HG03520 (cell line): Measurements from ENCODE around the gene COLEC12.
"Not testable (repeated sequence)": the region's sequence is repeated elsewhere in the genome, so short reads cannot be mapped to it uniquely, and the experiment has no call there.

Experiments
- ATAC-seq: cut with Tn5 transposase; IDR thresholded peaks from one replicate; pipeline ENCODE4 v1.9.1; 2021; ENCODE audit warnings: mild to moderate bottlenecking, moderate library complexity; ENCODE audit not compliant: unreplicated experiment

The COLEC12 gene

DNA sequence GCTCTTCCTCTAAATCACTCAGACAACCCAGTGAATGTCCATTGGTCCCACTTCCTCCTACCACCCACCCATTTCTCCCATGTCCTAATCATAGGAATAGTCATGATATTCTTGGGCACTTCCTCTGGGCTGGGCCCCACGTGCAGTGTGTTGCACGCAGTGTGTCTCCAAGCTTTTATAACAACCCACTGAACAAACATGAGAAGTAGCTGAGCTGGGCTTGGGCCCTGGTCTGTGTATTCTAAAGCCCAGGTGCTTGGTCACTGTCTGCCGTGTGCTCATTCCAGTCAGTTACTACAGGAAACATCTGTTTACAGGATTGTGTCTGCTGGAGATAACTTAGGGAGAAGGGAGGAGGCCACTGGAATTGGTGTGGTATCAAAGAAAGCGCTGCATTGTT lies 168.5 kb downstream of the COLEC12 start:
- no peak for ATAC-seq

DNA sequence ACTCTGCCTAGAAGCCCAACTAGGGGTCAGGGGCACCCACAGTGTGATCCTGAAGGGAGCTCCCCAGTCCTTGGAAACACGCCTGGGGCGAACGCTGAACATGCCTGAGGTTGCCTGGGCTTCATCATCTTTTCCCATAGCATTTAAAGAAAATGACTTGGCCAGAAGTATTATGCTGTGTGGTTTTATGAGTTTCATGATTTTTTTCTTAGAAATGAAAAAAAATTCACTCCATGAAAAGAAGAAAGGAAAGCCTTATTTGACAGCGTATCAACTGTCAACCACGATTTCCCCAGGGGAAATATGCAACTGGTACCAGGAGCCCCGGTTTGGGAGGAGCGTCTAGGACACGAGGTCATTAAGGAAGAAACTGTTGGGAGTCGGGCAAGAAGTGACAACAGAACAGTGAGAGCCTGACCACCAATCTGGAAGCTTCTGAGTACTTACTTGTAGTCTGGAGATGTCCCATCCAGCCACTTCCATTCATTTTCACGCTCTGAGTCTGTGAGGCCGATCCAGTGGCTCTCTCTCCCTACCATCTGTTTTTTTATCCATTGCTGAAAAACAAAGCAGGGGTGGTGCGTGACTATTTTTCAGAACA lies 169.2 kb downstream of the COLEC12 start:
- ATAC-seq, result no peak

DNA sequence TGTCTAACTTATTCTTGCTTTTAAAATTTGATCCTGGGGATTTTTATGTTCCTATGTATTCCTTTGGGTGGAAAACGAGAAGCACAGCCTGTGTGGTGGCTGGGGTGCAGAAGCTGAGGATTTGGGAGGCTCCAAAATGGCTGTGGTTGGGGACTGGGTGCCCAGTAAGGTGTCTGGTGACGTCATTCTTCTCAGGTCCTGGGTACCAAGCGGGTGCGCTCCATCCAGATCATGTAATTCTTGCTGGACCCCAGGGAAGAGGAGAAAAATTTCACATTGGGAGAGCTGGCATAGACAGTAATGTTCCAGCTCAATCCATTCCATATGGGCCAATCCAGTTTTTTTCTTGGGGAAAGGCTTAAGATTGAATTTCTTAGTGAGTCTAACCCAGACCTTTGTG lies 171.6 kb downstream of the COLEC12 start:
- no peak for ATAC-seq

DNA sequence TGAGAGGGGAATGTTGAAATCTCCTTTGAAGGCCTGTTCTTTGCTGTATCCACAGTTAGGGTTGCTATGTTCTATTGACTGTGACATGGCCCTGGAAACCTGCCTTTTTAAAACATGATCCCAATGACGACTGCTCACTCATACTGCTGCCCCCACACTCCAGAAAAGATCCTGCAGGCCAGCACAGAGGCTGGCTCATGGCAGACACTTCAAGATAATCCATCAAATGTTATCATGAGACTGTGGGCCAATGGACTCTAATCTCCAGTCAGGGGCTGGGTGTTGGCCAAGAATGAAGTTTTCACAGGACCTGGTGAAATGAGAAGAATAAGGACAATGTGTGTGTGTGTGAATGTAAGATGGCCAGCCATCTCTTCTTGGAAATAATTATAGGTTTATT lies 173.7 kb downstream of the COLEC12 start:
- ATAC-seq, result no peak

DNA sequence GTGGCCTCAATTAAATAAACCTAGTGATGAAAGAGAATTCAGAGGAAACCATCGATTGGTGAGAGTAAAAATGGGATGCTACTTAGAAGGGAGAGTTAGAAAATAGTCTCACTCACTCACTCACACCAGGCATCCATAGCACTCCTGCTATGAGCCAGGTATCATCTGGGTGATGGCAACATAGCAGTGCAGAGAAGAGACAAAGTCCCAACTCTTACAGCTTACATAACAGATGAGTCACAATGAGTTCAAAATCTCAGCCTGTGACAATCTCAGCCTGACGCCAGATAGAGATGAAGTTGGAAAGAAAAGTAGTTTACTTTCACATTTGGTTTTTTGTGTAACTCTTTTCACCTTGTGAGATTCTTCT lies 177.3 kb downstream of the COLEC12 start:
- ATAC-seq, result no peak

DNA sequence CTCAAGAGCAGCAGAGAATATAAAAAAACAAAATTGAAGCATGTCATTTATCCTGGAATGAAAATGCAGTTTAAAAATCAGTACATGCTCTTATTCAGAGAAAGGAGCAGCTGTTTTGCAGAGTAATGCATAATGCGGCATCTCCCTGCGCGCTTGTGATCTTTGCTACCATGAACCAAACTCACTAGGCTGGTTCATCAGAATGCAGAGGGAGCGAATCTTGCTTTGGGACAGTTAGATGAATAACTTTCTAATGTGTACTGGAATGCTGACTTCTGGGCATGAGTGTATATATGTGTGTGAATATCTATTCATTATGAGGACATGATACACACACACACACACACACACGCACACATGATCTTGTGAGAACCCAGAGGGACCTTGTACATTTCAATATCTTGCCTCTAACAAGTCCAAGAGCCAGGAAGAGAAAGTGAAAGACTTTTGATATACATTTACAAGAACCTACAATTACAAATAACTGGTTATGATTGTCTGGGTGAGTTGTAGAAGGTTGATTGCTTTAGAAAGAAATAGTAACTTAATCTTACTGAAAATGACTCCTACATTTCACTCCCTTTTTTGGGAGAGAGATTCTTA lies 178.5 kb downstream of the COLEC12 start:
- no peak for ATAC-seq

DNA sequence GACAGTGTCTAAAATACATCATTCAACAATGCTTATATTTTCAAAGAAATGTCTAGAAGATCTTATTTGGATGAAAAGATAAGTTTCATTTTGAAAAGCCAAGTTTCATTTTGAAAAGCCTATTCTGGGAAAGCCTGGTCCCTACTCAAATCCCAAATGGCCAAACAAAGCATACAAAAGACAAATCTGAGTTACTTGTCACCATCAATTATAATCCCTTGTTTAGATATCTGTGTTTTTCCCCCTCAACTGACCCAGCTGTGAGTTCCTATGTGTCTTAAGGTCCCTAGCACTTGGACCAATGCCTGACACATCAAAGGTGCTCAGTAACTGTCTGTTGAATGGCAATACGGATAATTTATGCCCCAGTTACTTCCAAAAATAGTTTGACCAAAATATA lies 180.3 kb downstream of the COLEC12 start:
- ATAC-seq, result no peak

DNA sequence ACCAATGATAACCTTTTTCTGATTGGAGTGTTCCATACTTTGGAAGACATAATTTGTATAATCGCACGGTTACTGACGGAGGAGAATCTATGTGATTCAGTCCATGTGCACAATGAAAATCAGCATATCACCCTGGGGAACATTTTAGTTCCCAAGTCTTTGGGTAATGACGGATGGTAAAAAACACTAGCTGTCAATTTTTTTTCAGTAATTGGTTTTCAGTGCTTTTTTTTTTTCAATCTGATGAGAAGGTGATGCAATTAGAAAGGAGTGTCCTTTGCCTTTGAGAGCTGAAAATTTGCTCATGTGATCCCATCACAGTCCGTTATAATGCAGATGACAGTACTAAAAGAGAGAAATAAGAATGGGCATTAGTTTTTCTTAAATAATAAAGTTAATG lies 180.8 kb downstream of the COLEC12 start:
- ATAC-seq, result no peak

DNA sequence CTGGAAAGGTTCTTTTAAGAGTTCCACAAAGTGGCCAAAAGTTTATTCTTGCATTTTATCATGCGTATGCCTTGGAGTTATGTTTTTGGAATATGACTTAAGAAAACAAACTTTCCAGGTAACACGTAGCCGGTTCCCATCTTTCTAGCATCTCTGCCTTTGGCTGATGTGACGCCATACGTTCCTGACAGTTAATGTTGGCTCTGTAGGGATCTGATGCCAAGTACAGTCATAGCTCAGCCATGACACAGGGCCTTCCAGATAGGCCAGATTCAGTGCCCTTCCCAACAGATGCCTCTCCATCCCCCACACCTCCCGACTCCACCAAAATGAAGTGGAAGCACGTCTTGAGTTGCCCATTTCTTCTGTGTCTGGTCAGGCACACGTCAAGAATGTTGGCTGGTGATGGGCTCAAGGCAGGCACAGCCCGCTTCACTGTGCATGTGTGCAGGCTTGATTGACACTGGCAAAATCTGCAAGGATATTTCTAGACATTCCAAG lies 181.7 kb downstream of the COLEC12 start:
- no peak for ATAC-seq

DNA sequence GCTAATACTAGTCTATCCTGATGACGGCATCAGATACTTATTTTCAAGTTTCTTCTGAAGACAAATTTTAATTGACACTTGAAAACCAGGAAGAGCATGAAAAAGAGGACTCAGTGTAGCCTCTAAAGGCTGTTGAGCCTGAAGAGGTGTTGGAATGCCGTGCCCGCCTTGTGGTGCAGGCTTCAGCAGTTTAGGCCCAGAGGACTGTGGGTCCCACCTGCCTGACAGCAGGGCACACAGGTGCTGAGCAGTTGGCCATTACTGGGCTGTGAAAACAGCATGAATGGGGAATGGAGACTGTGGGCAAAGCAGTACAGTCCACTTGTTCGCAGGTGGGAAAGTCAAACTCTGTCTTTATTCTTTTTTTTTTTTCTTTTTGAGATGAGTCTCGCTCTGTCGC lies 182.9 kb downstream of the COLEC12 start:
- ATAC-seq, result no peak

DNA sequence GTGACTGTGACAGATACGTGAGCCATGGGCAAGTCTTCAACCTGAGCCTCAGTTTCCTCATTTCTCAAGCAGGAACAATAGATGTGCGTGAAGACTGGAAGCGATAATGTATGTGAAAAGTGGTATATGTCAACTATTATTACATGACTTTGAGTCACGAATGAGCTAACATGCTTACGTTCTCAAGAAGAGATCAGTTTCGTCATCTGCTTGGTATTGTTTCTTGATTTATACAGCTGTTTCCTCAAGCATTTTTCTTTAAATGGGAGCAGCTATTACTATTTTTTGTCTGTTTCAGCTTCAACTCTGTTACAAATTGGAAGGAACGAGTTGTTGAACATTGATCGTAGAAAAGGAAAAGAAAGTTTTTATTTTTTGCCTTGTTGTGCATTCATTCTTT lies 184.1 kb downstream of the COLEC12 start:
- ATAC-seq, result no peak

DNA sequence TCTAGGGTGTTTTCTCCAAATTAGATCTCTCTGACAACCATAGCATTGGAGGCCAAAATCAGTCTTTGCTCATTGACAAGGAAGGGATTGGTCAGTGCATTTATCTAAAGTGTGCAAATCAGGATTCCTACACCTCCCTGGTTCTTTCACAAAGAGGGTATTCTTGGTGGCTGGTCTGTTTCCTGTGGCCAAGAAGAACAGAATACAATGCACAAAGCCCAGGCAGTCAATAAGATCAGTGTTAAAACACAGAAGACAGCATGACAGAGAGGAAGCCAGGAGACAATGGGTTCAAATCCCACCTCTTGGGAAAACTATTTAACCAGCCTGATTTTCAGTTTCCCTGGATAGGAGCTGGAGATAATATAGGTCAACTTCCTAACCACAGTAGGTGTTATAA lies 186.6 kb downstream of the COLEC12 start:
- ATAC-seq, result no peak

DNA sequence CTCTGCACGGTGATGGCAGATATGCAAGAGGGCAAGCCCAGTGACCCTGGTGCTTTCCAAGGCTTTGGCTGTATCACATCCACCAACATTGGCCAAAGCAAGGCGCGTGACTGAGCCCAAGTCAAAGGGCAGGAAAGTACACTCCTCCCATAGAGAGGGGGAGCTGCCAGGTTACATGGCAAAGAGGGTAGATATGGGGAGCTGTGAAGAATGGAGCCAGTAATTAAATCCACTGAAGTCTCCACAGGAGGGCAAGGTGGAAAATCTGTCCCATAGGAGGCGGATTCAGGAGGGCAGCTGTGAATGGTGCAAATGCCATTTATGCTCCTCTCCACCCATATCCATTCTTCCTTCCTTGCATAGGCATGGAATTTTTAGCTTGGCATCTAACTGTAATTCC lies 188.1 kb downstream of the COLEC12 start:
- no peak for ATAC-seq

DNA sequence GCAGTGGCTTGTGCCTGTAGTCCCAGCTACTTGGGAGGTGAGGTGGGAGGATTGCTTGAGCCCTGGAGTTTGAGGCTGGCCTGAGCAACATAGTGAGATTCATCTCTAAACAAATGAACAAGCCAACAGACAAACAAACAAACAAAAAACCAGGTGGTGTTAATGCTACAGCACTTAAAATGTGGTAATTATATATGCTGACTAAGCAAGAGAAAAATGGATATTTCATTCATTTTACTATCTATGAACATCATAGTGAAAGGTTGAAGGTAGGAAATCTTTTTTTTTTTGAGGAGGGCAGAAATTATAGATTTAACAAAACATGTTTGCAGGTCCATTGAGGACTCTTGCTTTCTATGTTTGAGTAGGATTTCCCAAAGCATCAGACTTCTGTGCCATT lies 190.5 kb downstream of the COLEC12 start:
- no peak for ATAC-seq

DNA sequence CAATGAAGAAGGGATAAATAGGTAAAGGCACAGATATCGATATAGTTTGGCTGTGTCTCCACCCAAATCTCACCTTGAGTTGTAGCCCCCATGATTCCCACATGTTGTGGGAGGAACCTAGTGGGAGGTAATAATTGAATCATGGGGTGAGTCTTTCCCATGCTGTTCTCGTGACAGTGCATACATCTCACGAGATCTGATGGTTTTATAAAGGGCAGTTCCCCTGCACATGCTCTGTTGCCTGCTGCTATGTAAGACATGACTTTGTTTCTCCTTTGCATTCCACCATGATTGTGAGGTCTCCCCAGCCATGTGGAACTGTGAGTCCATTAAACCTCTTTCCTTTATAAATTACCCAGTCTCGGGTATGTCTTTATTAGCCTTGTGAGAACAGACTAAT lies 192.4 kb downstream of the COLEC12 start:
- not testable (repeated sequence) for ATAC-seq

DNA sequence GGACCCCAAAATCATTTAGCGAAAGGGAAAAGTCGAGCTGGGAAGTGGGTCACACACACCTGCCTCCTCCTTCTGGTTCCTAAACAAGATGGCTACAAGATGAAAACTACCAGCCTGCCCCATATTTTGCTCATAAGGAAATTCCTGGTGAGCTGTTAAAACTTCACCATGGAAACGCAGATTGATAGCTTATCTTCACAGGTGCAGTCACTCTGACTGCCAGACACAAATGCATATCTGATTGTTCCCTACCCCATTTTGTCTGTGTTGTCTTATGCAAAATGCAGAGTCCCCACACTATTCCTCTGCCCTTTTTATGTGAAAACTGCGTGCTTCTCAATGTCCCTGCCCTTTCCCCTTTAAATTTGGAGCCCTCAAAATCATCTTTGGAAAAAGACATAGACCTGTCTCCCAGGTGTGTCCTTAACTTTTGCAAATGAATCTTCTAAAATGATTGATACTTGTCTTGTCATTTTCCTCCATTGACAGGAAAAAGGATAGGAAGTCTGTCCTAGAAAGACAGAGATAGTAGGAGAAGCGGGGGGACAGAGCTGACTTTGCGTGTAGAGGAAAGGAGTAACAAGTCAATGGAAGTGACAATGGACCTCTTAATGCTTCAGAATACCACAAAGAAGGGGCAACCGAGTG lies 193.8 kb downstream of the COLEC12 start:
- ATAC-seq, result no peak

DNA sequence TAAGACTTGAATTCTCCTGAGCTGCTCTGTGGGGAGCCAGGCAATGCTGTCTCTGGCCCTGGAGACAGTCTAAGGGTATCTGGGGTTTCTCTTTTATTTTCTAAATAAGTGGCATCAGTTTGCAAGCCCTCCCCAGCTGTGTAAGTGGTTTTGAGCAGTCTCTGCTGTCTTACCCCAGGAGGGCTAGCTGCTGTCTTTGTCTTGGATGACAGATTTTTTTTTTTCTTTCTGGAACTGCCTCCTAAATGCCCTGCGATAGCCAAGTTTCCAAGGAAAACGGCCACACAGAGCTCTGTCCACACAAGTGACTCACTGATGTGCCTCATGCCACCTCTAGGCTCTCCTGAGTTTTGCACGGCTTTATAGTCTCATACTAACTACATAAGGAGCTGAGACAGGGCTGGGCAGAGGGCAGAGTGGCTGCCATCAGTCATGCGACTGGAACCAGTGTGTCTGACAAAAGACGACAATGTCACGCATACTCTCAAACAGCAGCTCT lies 195.4 kb downstream of the COLEC12 start:
- no peak for ATAC-seq

DNA sequence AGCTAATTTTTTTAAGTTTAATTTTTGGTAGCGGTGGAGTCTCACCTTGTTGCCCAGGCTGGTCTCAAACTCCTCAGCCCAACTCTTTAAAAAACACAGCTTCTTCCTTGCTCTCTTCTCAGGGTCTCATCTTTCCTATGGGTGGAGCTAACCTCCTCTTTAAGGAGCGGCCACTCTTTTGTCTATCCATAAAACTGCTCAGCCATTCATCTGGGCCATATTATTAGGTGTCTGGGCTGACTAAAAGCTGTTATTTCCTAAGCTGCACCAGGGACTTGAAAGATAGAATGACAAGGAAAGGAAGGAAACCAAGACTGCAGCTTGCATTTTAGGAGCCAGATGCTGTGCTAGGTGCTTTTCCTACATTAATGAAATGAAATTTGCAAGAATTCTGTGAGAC lies 196.9 kb downstream of the COLEC12 start:
- ATAC-seq, result no peak

DNA sequence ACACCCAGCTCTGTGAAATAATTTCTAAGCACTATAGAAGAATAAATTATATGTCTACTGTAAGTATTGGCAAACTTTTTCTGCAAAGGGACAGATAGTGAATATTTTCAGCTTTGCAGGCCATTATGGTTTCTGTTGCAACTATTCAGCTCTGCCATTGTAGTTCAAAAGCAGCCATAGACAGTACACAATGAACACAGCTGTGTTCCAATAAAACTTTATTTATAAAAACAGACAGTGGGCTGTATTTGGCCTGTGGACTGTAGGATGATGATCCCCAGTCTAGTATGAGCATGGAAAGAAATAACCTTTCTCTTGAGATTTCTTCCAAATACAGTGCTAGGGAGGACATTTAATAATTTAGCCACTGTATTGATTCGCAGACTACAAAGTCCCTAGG lies 197.5 kb downstream of the COLEC12 start:
- no peak for ATAC-seq

DNA sequence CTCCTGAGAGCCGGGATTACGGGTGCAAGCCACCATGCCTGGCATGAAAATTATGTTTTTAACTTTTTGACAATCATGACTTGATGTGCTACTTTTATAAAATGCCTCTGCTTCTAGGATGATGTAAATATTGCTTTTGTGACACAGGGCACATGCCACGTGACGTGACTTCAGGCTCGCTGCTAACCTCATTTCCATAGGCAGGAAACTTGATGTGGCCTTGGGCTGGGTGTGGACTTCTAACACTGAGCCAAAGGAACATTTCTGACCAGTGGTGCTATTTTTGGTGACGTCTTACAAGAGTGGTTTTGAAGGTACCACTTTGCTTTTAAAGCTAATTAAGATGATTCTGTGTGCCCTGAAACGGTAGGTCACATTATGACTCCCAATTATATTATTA lies 198.4 kb downstream of the COLEC12 start:
- no peak for ATAC-seq

DNA sequence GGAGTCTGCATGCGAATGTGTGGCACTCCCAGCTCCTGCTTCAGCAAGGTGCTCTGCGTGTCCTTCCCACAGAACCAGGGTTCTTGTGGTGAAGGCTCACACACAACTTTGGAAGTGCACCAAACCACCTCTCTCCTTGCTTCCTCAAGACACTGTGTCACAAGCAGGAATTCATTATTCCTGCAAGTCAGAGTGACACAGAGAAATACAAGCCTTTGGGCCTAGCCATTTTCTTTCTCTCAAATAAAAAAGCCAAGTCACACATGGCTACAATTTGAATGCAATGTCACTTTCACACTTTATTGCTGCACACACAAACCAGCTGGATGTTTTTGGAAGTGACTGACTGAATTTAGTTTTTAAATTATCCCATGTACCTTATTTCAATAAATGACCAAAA lies 202.6 kb downstream of the COLEC12 start:
- no peak for ATAC-seq

DNA sequence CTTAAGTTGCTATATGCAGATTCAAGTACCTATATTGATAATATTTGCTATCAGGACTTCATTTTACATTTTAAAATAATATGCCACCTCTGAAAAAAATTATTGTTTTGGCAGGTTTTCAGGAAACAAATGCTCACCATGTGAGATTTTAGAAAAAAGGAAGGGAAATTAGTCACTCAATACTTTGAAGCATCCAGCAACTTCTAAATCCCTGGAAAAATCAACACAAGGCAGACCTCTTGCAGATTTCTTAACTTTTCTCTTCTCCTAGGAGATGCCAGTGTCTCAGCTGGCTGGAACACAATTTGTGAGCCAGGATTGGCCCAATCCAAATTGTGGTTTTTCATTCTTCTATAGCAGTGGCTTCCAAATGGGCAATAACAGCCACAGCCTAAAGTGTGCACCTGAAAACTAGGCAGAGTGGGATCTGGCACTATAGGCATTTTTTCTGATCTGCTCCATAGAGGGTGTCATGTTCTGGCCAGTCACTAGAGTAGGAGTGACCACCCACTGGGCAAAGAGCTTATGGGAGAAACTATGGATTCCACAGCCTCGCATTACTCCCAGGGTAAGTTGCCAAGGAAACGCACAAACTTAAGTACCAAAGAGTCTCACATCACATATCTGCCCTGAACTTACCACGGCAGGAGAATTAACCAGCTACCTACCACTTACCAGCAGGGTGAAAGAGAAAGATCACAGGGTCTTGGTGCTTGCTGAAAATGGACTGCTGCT lies 204.6 kb downstream of the COLEC12 start:
- ATAC-seq, result no peak
